Dedifferentiated amniotic fluid mesenchymal stem cell (primary cell): ENCODE data around the gene MED15.
"Not testable (repeated sequence)": the region's sequence is repeated elsewhere in the genome, so short reads cannot be mapped to it uniquely, and the experiment has no call there.

Experiments
- DNase-seq: peaks from one replicate; pipeline ENCODE4 v3.0.0-alpha.2; 2016; ENCODE audit errors: extremely low spot score

The MED15 gene

DNA sequence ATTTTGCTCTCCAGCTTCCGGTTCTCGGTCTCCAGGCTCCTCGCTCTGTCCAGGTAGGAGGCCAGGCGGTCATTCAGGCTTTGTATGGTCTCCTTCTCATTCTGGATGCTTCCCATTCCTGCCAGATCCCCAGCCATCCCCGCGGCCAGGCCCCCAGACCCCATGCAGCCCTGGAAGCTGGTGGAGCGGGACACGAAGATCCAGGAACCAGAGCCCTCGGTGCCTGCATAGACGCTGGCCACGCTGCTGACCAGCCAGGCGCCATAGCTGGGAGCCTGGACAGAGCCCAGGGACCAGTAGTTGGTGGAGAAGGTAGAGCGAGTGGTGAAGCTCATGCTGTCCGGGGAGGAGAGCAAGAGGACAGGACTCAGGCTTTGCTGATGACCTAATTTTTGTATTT is 23.6 kb upstream of the MED15 start:
- no peak for DNase-seq

DNA sequence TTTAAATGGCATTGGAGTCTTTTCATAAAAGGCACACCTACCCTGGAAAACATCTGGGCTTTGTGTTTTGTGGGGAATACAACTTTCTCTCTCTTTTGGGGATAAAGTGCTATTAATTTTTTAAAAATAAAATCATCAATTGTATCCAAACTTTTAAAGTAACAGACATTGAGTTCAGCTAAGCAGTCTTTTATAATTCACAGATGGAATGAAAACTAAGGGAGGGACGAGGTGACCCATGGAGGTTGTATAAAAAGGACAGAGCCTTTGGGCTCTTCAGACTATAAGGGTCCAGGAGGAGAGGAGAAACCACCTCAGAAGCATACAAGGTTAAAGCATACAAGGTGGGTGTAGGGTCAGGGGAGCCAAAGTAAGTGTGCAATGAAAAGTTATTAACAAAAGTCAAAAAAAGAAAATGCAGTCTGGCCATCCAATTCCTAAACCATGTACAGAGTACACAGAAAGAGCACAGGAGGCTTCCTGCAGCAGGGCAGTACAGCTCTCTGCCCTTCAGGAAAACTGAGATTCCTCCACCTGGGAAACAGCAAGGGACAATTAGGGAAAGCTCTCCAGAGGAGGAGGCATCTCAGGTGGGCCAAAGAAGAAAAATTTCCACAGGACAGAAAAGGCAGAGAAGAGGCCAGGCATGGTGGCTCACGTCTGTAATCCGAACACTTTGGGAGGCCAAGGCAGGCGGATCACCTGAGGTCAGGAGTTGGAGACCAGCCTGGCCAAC is 22.3 kb upstream of the MED15 start:
- no peak for DNase-seq

DNA sequence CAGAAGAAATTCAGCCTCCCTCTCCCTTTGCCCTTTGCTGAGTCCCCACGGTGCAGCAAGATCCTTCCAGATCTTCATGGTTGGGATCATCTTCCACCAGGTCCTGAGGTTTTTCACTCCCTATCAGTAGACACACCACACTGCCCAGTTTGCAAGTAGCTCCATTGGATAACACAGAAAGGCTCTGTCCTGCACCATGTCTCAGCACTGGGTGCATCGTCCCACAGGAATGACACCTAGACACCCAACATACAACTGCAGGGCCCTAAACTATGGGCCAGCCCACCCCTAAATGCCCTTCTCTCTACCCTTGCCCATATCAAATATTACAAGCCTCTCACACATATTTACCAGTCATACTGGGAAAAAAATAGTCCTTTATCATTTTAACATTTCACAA is 21.2 kb upstream of the MED15 start:
- no peak for DNase-seq

DNA sequence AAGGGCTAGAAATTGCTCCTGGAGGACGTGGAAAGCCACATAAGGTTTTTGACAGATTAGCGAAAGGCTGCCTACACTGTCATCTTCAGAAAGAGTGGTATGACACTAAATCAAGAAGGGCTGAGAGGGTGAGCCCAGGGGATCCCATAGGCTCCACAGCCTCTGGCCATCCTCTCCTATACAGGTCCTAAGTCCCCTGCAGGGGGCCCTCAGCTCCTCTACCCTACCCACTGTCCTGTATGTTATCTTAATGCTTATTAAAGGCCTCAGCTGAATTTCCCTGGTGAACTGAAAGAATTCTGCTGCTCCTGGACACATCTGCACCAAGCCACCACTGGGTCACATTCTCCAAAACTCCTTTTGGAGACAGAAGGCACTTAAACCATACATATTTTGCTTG is 19.7 kb upstream of the MED15 start:
- no peak for DNase-seq

DNA sequence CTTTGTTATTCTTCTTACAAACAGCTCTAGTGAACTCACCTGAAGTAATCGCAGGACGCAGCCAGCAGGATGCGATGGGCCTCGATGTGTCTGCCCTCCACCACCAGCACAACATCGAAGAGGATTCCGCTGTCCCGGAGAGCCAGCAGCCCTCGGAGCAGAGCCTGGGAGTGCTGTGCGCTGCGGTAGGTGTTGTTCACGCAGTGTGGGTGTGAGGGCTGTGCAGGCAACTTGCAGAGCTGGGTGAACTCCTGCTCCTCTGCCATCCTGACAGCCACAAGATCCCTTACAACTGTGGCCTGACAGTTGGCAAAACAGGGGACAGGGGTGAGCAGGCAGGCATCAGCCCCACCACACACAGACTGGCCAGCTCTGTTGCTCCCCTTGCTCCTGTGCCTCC is 18.5 kb upstream of the MED15 start:
- no peak for DNase-seq

DNA sequence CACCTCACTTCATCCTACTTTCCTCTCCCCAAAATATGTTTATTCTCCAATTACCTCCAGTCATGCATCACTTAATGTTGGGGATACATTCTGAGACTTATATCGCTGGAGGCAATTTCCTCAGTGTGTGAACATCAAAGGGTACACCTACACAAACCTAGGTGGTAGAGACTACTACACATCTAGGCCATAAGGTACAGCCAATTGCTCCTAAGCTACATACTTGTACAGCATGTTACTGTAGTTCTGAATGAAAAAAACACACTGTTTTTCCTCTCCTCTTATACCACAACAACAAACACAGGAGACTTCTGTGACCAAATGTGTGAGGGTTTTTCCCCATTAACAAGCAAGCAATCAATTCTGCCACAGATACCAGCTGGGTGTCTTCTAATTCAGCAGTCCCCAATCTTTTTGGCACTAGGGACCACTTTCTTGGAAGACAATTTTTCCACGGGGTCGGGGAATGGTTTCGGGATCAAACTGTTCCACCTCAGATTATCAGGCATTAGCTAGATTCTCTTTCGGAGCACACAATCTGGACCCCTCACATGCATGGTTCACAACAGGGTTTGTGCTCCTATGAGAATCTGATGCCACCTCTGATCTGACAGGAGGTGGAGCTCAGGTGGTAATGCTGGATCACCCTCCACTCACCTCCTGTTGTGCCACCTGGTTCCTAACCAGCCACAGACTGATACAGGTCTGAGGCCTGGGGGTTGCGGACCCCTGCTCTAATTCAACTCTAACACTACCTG is 17.0 kb upstream of the MED15 start:
- no peak for DNase-seq

DNA sequence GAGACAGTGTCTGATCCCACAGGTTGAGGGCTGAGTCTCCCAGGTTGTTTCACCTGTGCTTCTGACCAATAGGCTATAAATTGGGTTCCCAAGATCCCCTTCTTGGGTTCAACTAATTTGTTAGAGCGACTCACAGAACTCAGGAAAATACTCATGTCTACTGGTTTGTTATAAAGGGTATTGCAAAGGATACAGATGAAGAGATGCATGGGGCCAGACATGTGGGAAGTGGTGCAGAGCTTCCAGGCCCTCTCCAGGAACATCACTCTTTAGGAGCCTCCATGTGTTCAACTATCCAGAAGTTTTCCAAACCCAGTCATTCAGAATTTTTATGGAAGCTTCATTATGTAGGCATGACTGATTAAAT is 16.5 kb upstream of the MED15 start:
- no peak for DNase-seq

DNA sequence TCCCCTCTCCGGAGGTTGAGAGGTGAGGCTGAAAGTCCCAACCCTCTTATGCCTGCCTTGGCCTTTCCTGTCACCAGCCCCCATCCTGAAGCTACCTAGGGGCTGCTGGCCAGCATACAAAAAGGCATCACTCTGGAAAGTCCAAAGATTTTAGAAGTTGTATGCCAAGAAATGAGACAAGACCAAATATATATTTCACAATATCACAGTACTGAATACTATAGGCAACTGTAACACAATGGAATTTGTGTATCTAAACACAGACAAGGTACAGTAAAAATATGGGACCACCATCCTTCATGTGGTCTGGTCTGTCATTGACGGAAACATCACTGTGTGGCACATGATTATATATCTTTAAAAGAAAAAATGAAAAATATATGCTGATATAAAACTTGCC is 16.1 kb upstream of the MED15 start:
- DNase-seq = no peak

DNA sequence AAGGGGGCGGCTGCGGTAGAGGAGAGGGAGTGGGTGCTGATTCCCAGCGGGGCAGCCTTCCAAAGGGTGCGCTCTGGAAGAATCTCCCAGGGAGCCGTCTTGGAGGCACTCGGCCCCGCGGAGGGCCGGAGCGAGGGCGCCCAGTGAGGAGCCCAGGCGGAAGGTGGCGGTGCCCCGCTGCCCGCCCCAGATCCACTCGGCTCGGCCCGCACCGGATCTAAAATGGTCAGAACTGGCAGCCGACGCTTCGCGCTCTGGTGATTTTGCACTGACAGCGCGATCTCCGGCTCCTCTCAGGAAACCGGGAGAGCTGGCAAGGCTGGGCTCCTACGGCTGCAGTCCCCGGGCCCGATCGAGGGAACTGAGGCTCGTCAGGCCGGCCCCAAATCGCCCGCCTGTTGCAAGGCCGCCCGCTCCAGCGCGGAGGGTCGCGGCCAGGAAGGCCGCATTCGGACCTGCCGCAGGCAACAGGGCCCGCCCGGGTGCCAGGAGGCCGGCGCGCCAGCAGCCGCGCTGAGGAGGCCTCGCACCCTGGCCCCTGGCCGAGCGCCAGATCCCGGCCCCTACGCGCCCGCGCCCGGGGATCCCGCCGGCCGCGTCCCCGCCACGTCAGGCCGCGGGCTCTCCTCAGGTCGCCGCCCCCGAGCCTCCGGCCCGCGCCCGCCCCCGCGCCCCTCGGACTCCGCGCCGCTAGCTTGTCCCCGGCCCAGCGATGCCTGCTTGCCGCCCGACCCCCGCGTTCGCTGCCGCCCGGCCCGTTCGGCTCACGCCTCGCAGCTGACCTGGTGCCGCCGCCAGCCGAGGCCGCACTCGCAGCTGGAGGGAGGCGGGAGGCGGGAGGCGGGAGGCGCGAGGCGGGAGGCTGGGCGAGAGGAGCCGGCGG is 12.2 kb upstream of the MED15 start, which contains the start of gene KLHL22:
Gene KLHL22, minus strand, starts transcription at position 818 of the 883 bp plus-strand sequence. CDS start 6,584 bp downstream, outside the sequence.
- peak; percentile 24 for DNase-seq

DNA sequence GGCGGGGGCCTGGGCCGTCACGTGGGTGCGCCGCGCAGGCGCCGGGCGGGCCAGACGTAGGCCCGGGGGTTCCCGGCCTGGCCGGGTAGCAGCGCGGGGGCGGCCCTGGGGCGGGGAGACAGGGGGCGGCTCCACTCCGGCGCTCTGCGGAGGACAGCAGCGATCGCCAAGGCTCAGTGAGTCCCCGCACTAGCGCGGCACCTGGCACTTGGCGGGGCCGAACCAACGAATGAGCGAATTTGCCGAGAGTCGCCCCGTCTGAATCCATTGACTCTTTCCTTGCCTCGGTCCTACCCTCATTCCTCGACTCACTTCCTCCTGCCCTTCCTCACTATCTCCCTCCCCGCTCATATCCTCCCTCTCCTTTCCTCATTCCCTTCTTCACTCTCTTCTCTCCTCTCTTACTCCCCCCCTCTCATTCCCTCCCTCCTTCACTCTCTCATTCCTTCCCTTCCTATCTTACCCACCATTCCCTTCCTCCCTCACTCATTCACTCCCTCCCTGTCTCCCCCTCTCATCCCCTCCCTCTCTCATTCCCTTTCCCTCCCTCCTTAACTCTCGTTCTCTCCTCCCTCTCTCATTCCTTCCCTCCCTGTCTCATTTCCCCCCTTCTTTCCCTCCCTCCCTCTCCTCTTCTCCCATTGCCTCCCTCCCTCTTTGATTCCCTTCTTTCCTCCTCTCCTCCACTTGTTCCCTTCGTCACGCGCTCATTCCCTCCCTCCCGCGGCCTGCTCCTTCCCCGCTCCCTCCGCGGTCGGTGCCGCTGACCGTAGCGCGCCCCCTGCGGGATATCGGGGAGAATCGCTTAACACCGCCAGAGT is 11.3 kb upstream of the MED15 start:
- peak; percentile 86 for DNase-seq

DNA sequence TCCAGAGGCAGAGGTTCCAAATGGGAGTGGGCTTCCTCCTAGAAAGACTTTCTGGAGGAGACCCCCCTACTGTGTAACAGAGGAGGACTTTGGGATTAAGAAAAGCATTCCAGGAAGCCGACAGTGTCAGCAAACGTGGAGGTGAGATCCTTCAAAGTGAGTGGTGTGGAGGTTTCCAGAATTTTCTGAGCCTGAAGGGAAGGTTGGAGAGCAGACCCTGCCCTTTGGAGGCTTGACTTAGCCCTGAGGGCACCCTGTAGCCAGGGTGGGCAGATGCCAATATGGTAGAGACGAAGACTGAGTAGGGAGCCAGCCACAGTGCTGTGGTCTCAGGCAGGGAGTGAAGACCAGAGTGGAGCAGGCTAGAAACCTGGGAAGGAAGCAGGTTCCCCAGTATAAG is 10.0 kb upstream of the MED15 start:
- DNase-seq = no peak

DNA sequence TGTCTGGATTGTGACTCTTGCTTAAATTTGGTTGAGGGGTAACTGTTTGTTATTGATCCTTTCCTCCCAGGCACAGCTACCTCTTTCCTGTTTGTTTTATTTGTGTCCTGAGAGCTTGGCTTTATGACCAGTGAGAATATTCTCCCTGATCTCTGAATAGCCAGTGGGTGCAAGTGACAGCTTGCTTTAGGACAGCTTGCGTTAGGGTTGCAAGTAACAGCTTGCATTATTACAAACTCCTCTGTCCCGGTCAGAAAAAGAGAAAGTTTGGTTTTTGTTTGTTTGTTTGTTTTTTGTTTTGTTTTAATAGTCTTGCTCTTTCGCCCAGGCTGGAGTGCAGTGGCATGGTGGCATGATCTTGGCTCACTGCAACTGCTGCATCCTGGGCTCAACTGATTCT is 8.5 kb upstream of the MED15 start:
- no peak for DNase-seq

DNA sequence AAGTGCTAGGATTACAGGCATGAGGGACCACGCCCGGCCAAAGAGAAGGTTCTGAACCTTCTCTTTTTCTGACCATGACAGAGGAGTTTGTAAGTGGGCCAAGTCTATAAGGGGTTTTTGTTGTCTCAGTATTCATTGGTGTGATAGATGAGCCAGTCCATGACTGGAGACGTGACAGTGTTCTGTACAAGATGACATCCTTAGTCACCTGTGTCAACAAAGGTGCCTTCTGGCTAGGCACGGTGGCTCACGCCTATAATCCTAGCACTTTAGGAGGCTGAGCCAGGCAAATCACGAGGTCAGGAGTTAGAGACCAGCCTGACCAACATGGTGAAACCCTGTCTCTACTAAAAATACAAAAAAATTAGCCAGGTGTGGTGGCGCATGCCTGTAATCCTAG is 7.6 kb upstream of the MED15 start:
- no peak for DNase-seq

DNA sequence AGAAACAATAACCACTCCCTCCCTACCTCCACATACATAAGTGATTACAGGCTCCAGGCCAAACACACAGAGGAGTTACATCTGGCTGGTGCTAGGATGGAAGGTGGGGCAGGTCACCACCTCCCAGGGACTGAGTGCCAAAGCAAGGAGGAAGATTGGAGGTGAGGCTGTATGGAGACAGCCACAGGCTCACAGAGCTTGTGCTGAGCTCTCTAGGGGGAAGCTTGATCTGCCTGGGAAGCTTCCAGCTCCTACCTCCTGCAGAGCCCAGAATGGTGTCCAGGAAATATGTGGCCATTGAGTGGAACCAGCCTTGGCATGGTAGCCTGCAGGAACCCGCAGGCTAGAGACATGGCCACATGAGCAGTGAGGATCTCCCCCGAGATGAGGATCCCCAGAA is 3.6 kb upstream of the MED15 start:
- no peak for DNase-seq

DNA sequence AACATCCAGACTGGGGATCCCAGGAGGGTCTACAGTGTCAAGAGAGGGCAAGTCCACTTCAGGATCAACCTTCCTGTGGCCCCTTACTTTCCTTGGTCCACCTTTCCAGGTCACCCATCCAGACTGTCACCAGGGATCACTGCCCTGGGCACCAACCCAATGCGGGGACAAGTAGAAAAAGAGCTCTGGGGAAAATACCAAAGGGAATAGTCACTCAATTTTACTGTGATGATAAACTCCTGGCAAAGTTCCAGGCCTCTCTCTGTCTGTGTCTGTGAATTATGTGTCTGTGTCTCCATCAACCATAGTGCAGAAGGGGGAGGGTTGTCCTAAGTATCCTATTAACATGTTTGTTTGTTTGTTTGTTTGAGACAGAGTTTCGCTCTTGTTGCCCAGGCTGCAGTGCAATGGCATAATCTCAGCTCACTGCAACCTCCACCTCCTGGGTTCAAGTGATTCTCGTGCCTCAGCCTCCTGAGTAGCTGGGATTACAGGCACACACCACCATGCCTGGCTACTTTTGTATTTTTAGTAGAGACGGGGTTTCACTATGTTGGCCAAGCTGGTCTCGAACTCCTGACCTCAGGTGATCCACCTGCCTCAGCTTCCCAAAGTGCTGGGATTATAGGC is 3.0 kb upstream of the MED15 start:
- peak; percentile 28 for DNase-seq

DNA sequence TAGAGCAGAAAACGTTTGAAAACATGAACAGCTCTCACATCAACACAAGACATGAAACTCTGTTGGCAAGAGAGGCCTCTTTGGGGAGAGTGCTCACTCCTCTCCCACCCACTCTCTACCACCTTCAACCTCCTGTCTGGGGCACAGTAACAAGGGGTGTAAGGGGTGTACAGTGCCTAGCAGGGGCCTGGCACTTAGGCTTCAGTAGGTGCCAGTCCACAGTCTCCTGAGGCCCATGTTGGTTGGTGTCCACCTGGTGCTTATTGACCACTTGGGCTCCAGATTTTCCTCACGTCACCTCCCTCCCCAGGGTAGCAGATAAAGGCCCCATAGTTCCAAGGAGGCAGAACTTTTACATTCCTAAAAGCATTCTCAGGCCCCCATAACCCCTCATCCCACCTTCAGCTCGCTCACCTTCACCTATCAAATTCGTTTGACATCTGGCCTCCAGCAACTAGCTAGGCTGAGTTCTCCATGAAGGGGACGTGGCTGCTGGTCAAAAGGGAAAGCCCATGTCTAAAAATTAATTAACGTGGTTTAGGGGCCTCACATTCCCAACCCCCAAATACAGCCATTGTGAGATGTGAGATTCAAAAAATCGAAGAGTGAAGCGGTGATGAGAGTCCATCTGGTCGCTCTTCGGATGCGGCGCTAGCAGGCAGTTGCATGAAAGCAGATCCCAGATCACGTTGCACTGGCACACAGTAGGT is 712 bp upstream of the MED15 start:
- DNase-seq = no peak

DNA sequence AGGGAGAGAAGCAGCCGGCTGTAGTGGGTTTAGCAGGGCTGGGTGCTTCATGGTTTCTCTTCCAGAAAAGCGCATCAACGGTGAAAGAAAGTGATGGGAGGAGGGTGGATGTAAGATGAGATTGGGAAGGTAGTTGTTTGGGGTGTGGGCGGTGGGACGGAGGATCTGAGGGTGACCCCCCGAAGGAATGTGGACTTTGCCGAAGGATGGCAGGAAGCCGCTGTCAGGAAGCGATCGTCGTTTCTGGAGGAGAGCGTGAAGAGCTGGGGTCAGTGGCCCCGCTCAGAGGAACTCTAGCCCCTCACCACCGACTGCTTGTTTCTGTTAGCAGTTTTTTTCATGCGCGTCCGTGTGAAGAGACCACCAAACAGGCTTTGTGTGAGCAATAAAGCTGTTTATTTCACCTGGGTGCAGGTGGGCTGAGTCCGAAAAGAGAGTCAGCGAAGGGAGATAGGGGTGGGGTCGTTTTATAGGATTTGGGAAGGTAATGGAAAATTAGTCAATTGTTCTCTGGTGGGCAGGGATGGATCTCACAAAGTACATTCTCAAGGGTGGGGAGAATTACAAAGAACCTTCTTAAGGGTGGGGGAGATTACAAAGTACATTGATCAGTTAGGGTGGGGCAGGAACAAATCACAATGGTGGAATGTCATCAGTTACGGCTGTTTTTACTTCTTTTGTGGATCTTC is 801 bp downstream of the MED15 start:
- not testable (repeated sequence) for DNase-seq

DNA sequence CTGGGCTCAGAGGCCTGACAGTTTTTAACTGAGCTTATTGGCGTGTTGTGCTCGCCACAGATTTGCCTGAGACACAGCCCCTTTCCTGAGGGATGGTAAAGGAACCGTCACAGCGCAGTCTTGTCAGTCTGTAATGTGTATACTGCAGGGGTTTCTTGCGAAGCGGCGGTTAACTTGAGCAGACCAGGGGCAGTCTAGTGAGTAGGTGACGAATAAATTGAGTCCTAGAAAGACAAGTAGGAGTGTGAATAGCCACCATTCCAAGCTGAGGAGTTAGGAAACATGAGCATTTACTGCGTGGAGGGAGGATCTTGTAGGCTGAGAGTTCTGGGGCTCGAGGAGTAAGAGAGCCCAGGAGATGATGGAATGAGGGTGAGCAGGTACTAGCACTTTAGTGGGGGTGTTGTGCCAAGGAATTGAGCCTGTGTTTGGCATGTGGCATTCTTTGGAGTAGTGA is 1.4 kb downstream of the MED15 start:
- DNase-seq = no peak

DNA sequence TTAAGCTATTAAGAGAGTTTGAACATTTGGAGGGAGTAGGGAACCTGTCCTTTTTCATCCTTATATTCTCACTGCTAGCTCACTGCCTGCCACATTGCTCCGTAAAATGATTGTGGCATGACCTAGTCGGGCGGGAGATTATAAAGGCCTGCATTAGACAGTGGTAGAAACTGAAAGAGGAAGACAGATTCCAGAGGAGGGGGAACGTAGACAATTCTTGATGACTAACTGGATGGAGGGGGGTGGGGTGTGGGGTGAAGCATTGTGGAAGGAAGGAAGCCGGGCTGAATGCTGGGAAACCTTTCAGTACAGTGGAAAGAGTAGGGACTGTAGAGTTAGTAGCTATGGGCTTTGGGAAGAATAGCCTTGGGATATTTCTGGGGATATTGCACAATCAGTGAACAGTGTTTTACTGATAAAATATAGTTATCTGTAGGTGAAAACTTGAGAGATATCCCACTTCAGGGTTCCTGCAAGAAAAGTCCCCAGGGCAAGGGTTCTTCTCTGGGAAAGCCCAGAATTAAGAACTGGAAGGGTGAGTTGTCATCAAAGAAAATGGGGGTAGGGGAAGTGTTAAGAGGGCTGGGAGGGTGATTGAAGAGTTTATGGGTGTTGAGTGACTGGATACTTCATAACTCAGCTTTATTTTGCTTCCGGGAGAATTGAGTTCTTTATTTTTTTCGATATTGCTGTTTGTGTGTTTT is 2.1 kb downstream of the MED15 start:
- peak; percentile 91 for DNase-seq
